IPS-NIHi7 (cell line): ENCODE data around the gene MAD1L1.

ENCODE experiments used
- DNase-seq: peaks from one replicate; pipeline ENCODE4 v3.0.0; 2012; ENCODE audit warnings: mixed read lengths; ENCODE audit errors: extremely low spot score

MAD1L1 gene

GRCh38 chr7:2242541-2243429, 10.0 kb upstream of the MAD1L1 start:
- no peak for DNase-seq

GRCh38 chr7:2241580-2242540, 9.1 kb upstream of the MAD1L1 start, which contains the start of the genes MRM2 and NUDT1:
Gene MRM2 (minus strand): TSS chr7:2242205. CDS start chr7:2242169, 36 bp downstream.
Gene NUDT1 (plus strand): TSS chr7:2242226. CDS start chr7:2244575, 2,349 bp downstream.
- DNase-seq = peak; percentile 91

- DNase-seq = no peak
Observed at GRCh38 chr7:2239242-2239641, 6.5 kb upstream of the MAD1L1 start.

- DNase-seq = no peak
Observed at GRCh38 chr7:2237109-2237602, 4.4 kb upstream of the MAD1L1 start.

- no peak for DNase-seq
Observed at GRCh38 chr7:2233926-2234325, 1.2 kb upstream of the MAD1L1 start.

- DNase-seq = peak; percentile 58
Observed at GRCh38 chr7:2231992-2232765, 566 bp downstream of the MAD1L1 start.

- no peak for DNase-seq
Observed at GRCh38 chr7:2230882-2231281, 1.9 kb downstream of the MAD1L1 start.

- DNase-seq = no peak
Observed at GRCh38 chr7:2230226-2230625, 2.5 kb downstream of the MAD1L1 start.

- no peak for DNase-seq
Observed at GRCh38 chr7:2229467-2229866, 3.3 kb downstream of the MAD1L1 start.

GRCh38 chr7:2228921-2229320, 3.8 kb downstream of the MAD1L1 start:
- no peak for DNase-seq

- DNase-seq = no peak
Observed at GRCh38 chr7:2227699-2228098, 5.0 kb downstream of the MAD1L1 start.

- DNase-seq = no peak
Observed at GRCh38 chr7:2225830-2226229, 6.9 kb downstream of the MAD1L1 start.

- no peak for DNase-seq
Observed at GRCh38 chr7:2225336-2225735, 7.4 kb downstream of the MAD1L1 start.

GRCh38 chr7:2224934-2225333, 7.8 kb downstream of the MAD1L1 start:
- DNase-seq = no peak

GRCh38 chr7:2224491-2224928, 8.2 kb downstream of the MAD1L1 start:
- DNase-seq = no peak

- DNase-seq = no peak
Observed at GRCh38 chr7:2223321-2223720, 9.4 kb downstream of the MAD1L1 start.

GRCh38 chr7:2222516-2222915, 10.2 kb downstream of the MAD1L1 start:
- no peak for DNase-seq

- no peak for DNase-seq
Observed at GRCh38 chr7:2220954-2221353, 11.8 kb downstream of the MAD1L1 start.

- DNase-seq = no peak
Observed at GRCh38 chr7:2220506-2220905, 12.2 kb downstream of the MAD1L1 start.

- DNase-seq = no peak
Observed at GRCh38 chr7:2220030-2220429, 12.7 kb downstream of the MAD1L1 start.

- no peak for DNase-seq
Observed at GRCh38 chr7:2219606-2220005, 13.1 kb downstream of the MAD1L1 start.
